GM19468 (cell line): ENCODE measurements around the gene SPSB1.

Source experiments
- ATAC-seq: cut with Tn5 transposase; IDR thresholded peaks from one replicate; pipeline ENCODE4 v1.9.1; 2021; ENCODE audit warnings: mild to moderate bottlenecking, moderate library complexity, moderate number of reproducible peaks; ENCODE audit not compliant: unreplicated experiment; ENCODE audit errors: extremely low read depth

The SPSB1 gene

DNA sequence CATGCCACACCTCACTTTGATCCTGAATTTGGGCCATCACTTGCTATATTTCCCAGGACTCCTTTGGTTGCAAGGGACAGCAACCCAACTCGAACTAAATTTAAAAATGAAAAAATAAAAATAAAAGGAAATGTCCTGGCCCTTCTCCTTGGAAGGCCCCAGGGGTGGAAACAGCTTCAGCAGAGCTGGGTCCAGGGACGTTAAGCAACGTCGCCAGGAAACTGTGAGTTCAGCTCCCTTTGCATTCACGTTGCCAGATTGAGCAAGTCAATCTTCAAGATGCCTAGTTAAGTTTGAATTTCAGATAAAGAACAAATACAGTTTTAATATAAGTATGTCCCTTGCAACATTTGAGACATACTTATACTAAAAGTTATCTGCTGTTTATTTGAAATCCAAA, 14.6 kb upstream of the SPSB1 start:
- ATAC-seq, result no peak

DNA sequence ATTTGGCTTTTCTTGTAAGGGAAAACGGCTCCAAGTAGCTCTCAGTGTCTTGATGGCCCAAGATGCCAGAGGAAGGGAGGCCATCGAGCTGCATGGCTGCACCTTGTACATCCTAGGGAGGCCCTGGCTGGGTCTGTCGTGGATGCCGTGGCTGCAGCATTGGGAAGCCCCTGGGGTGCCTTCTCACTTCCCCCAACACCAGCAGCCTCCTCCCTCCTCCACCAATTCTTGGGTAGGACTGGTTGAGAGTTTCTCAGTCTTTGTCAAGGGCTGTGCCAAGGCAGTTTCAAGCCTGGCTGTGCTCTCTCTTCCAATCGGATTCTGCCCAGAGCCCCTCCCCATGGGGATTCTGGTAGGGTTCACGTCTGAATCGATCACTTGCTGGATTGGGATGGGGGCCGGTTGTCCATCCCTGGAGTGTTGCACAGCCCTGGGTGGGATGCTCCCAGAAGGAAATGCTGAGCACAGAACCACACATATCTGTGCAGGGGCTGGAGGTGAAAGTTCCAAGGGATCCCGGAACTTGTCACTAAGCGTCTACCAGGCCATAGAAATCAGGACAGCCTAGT, 14.0 kb upstream of the SPSB1 start:
- no peak for ATAC-seq

DNA sequence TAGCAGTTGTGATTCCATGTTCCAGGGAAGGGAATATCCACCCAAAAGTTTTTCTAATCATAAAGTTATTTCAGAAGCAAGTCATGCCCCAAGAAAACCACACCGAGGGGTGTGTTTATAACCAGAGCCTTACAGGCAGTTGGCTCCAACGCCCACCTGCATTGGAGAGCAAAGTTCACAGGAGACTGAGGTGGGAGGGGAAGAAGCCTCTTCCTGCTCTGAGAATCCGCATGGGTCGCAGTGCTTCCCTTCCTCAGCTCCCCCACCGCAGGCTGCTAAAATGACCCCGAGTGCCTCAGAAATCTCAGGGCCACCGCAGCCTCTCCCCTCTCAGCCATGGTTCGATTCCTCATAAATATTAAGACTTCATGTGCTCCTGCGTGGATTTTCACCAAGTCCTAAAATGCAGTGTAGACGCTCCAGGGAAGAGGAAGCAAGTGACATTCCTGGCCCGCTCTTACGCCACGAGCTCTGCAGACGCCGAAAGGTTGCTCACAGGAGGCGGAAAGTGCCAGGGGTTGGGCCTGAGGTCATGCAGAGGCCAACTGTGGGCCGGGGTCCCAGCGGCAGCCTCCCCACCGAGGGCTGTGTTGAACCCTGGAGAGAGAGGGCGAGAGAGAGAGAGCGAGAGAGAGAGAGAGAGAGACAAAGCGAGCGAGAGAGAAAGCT, 13.4 kb upstream of the SPSB1 start:
- ATAC-seq, result no peak

- no peak for ATAC-seq
Measured at GRCh38 chr1:9280015-9280860, 12.5 kb upstream of the SPSB1 start.

DNA sequence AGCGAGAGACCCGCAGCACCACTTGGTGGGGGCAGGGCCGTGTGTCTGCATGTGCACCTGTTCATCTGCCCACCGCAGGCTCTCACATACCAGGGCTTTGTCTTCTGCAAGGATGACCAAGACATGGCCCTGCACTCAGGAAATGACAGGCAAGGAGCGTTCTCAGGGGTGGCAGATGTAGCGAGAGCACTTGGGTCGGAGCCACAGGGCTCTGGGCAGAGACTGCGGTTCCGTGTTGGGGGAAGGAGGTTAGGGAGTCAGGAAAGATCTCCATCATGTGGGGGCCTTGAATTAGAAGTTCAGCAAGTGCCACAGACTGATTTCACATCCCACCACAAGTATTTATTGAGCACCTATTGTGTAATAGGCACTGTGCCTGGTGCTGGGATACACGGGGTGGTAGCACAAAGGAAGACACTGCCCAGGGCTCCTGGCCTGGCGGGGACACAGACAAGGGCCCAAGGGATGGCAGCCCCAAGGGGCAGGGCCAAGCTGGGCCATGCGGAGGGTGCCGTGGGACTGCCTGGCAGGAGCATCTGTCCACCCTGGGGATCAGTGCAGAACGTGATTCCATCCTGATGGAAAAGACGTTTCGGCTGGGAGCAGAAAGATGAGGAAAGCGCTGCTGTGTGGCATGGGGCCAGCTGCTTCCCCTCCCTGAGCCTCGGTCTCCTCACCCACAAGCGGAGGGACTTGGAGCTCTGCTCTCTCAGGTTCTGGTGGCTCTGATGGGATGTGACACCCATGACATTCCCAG, 11.4 kb upstream of the SPSB1 start:
- no peak for ATAC-seq

DNA sequence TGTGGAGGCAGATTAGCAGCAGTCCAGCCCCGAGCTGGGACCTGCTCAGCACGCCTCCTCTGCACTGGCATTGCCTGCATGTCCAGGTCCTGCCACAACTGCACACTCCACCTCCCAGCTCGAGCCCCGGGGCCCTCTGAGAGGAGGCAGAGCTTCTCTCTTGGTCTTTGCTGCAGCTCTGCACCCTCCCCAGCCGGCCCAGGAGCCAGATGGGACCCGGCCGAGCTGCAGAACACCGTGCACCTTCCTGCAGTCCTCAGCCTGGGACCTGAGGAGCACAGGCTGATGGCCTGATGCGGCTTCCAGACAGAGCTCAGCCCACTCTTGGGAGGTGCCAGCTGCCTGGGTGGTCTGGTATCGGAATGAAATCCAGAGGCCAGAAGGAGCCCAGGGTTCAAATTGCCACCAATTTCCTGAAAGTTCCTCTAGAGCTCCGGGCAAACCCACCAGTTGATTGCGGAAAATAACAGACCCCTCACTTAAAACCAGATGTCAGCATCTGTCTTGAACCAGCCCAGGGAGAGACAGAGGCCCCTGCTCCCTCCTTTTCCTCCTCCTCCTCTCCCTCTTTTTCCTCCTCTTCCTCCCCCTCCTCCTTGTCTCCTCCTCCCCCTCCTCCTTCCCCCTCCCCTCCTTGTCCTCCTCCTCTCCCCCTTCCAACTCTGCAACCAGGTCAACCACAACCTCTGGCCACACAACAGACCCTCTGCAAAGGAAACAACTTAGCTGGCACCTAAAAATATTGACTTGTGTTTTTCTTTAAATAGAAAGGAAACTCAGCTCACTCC, 10.6 kb upstream of the SPSB1 start:
- no peak for ATAC-seq

GRCh38 chr1:9282696-9282955, 10.1 kb upstream of the SPSB1 start:
- ATAC-seq, result no peak

DNA sequence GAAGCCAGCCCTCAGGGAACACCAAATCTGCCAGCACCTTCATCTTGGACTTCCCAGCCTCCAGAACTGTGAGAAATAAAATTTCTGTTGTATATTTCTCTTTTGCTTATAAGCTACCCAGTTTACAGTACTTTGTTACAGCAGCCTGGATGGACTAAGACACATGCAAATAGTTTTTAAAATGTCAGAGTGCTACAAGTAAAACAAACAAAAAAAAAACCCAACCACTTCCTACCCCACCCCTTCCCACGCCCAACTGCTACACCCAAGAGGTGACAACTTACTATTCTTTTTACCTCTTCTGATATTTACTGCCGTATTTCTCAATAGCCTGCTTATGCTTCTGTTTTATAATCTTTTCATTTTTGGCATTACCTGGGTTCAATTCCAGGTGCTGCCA, 8.6 kb upstream of the SPSB1 start:
- ATAC-seq, result no peak

DNA sequence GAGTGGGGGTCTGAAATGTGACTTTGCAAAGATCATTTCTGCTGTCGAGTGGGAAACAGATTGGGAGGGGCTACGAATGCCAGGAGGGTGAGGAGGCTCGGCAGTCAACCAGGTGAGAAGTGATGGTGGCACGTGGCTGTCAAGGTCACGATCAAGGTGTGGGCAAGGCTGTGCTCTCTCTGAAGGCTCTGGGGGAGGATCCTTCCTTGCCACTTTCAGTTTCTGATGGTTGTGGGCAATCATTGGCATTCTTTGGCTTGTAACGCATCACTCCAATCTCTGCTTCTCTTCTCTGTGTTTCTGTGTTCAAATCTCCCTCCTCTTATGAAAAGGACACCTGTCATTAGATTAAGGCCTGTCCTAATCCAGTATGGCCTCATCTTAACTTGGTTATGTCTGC, 6.1 kb upstream of the SPSB1 start:
- no peak for ATAC-seq

- ATAC-seq, result no peak
Measured at GRCh38 chr1:9289090-9289534, 3.6 kb upstream of the SPSB1 start.

GRCh38 chr1:9289711-9290485, 2.8 kb upstream of the SPSB1 start:
- no peak for ATAC-seq

DNA sequence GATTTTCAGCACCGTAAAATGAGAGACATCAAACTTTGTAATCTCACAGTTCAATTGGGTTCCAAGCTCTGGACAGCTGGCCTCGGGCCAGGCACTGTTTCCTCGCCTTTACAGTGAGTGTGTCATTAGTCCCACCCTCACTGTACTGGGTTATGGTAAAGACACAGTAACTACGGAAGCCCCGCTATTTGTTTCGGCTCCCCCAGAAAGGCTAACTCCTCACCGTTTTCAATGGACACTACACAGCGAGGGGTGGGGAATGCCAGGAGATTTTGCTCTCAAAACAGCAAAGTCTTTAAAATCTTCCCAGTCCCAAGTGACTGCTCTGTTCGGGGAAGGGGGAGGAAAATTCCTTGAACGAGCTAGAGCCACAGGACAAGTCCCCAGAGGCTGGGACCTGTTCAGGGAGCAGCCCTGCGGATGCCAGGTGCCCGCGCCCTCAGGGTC, 757 bp upstream of the SPSB1 start:
- no peak for ATAC-seq

DNA sequence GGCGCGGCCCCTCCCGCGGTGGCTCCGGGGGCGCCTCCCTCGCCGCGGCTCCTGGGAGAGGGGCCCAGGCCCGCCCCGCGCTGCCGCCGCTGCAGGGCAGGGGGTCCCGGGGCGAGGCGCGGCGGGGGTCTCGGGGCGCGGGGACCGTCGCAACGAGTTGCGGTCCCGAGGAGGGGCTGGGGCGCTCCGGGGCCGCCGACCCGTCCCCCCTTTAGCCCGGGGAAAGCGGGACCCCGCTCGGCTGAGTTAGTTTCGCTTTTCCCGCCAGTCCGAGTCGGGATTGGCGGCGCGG, 493 bp downstream of the SPSB1 start:
- ATAC-seq, result no peak

GRCh38 chr1:9293533-9294404, 1.1 kb downstream of the SPSB1 start:
- no peak for ATAC-seq

- no peak for ATAC-seq
Measured at GRCh38 chr1:9294405-9294773, 1.7 kb downstream of the SPSB1 start.

GRCh38 chr1:9294910-9295636, 2.4 kb downstream of the SPSB1 start:
- no peak for ATAC-seq

DNA sequence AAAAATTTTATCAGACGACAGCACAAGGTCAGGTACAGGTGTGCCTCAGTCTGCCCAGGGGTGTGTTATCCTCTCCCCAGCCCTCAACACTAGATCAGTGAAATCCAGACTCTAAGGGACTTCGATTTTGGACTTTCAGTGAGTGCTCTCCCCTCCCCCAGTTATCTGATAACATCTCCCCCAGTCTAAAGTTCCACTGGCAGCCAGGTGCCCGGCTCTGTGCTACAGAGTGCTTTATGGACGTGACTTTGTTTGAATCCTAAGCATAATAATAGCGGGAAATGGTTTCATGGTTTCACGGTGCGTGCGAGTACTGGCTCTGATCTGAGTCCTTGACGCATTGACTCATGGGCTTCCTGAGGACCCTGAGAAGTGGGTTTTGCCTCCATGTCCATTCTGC, 3.2 kb downstream of the SPSB1 start:
- ATAC-seq, result no peak

DNA sequence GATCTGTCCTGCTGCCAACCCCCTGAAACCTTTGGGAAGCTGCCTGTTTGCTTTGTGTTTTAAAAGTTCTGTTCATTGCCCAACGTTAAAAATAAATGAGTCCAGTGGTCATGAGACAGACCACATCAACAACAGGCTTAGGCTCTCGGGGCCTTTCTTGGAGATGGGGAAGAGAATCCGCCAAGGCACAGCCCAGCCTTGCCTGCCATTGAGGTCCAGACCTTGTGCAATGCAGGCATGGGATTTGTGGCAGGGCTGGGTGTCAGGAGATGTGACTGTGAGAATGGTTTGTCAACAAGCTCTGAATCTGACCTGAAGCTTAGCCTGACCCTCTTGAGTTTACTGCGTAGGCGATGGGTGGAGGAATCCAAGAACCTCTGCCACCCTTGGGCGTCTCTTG, 4.2 kb downstream of the SPSB1 start:
- no peak for ATAC-seq
